ENCODE data around the gene CCDC197. TPM values are rescaled to one million over a fixed set of nuclear protein-coding genes. Genes with fewer than 3 reads are reported as not detected.

The CCDC197 gene
- total RNA-seq, 3 donors from 2014 or later = 0.35 TPM; not detected in 2

DNA sequence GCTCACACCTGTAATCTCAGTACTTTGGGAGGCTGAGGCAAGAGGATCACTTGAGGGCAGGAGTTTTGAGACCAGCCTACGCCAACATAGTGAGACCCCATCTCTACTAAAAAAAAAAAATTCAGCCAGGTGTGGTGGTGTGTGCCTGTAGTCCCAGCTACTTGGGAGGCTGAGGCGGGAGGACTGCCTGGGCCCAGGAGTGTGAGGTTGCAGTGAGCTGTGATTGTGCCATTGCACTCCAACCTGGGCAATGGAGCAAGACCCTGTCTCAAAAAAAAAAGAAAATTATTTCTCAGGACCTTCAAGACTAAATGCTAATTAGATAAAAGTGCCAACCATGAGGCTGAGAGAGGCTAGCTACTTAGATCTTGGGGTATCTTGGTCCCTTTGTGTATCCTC, 52.5 kb downstream of the CCDC197 start:
- H3K4me1 Mint-ChIP-seq (ENCODE audit: low read depth) = no peaks in the 10 kb centered on the region
- H3K4me3 Mint-ChIP-seq = no peak overlapping the region
- H3K9me3 Mint-ChIP-seq = no peaks in the 10 kb centered on the region
- ATAC-seq (no peak), DNase-seq (no peak)
- peaks cover 52% of the 10 kb centered on the region for H3K36me3 Mint-ChIP-seq (ENCODE audit: insufficient read depth)
- H3K27me3 Mint-ChIP-seq (ENCODE audit: low read depth) = no peaks in the 10 kb centered on the region

DNA sequence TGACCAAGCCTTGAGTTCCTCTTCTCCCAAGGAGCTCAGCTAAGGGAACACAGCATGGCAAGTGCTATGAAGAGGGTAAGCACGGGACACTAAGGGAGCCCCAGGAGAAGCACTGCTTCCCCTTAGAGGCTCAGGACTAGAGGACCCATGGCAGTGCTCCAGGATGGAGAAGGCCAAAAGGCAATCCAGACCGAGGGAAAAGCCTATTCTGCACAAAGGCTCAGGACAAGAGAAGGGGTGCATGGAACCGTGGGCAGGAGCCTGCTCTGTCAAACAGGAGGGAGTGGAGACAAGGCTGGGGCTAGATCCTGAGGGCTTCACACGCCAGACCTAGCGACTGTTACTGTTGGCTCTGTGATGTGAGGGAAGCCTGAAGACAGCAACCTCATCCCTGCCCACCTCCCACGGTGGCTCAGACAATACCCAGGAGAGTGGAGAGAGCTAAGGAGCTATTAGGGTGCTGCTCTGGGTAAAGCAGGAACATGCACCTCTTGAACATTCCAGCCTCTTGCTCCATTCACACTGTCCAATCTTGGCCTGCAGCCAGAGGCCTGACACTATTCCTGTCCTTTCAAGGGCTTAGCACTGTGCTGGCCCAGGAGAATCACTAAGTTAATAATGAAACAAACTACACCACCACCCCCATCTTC, 53.3 kb downstream of the CCDC197 start:
- H3K36me3 Mint-ChIP-seq (ENCODE audit: insufficient read depth) = peaks cover 56% of the 10 kb centered on the region
- no peak overlapping the region for H3K4me3 Mint-ChIP-seq
- H3K27me3 Mint-ChIP-seq (ENCODE audit: low read depth) = no peaks in the 10 kb centered on the region
- H3K9me3 Mint-ChIP-seq = no peaks in the 10 kb centered on the region
- ATAC-seq = no peak
- no peaks in the 10 kb centered on the region for H3K4me1 Mint-ChIP-seq (ENCODE audit: low read depth)
- DNase-seq = no peak

DNA sequence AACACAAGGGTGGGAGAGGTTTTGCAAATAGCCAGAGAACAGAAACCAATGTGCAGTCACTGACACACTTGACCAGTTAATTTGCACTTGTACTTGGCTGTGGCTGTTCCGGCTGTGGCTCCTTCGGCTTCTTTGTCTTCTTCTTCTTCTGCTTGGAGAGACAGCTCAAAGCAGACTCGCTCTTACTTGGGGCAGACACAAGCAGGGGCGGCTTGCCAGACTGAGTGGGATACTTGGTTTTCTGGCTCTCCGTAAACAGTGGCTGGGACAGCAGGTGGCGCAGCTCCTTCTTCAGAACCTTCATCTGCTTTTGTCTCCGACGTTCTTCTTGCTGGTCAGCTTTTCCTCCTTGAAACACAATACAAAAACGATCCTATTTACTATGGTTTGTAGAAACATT, 54.0 kb downstream of the CCDC197 start:
- ATAC-seq (no peak), DNase-seq (no peak)
- Mint-ChIP-seq H3K27me3 (ENCODE audit: low read depth) (no peaks in the 10 kb centered on the region), H3K9me3 (no peaks in the 10 kb centered on the region), H3K36me3 (ENCODE audit: insufficient read depth) (peaks cover 56% of the 10 kb centered on the region), H3K4me1 (ENCODE audit: low read depth) (peaks cover under 1% of the 10 kb centered on the region), H3K4me3 (peak overlapping the region; percentile 42)

DNA sequence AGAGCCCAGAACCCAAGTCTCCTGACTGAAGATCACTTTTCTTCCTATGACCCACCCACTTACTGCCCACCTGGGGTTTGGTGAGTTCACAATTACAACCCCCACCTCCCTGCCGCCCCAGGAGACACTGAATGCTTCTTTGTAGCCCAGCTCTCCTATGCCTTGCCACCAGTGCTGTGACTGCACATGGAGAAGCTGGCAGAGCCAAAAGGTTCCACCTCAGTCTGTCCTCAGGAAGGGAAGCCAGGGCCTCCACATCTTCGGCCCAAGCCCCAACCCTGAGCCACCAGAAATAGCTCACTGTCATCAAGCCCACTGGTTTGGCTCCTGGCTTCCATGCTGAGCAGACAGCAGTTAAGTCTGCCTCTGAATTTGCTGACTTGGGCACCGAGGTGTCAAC, 54.7 kb downstream of the CCDC197 start:
- Mint-ChIP-seq H3K9me3 (no peaks in the 10 kb centered on the region), H3K4me3 (no peak overlapping the region), H3K4me1 (ENCODE audit: low read depth) (peaks cover 7% of the 10 kb centered on the region), H3K36me3 (ENCODE audit: insufficient read depth) (peaks cover 63% of the 10 kb centered on the region), H3K27me3 (ENCODE audit: low read depth) (no peaks in the 10 kb centered on the region)
- DNase-seq (no peak), ATAC-seq (no peak)

GRCh38 chr14:94052199-94052598, 55.1 kb downstream of the CCDC197 start:
- no peak for ATAC-seq
- H3K36me3 Mint-ChIP-seq (ENCODE audit: insufficient read depth) = peaks cover 63% of the 10 kb centered on the region
- no peaks in the 10 kb centered on the region for H3K9me3 Mint-ChIP-seq

DNA sequence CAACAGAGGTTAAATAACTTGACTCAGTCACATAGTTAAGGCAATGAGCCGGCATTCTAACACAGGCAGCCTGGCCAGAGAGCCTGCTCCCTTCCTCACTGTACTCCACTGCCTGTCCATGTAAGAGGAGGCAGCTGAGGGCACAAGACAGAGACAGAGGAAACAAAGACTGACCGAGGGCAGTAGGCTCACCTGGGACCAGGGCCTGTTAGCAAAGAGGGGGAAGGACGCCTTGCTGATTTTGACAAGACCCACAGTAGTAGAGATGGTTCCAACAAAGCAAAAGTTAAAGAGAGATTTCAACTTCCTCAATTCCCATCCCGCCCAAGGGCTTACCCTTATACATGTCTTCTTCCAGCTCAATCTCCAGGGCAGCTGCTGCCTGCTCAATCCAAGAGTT, 55.6 kb downstream of the CCDC197 start:
- H3K9me3 Mint-ChIP-seq = no peaks in the 10 kb centered on the region
- H3K4me1 Mint-ChIP-seq (ENCODE audit: low read depth) = peaks cover 16% of the 10 kb centered on the region
- H3K27me3 Mint-ChIP-seq (ENCODE audit: low read depth) = no peaks in the 10 kb centered on the region
- ATAC-seq (no peak), DNase-seq (no peak)
- H3K4me3 Mint-ChIP-seq = no peak overlapping the region
- H3K36me3 Mint-ChIP-seq (ENCODE audit: insufficient read depth) = peaks cover 67% of the 10 kb centered on the region

More at GRCh38 chr14:94052199-94052598, 55.1 kb downstream of the CCDC197 start:
- no peaks in the 10 kb centered on the region for H3K27me3 Mint-ChIP-seq (ENCODE audit: low read depth)
- H3K4me3 Mint-ChIP-seq = no peak overlapping the region
- DNase-seq = no peak
- H3K4me1 Mint-ChIP-seq (ENCODE audit: low read depth) = peaks cover 11% of the 10 kb centered on the region

DNA sequence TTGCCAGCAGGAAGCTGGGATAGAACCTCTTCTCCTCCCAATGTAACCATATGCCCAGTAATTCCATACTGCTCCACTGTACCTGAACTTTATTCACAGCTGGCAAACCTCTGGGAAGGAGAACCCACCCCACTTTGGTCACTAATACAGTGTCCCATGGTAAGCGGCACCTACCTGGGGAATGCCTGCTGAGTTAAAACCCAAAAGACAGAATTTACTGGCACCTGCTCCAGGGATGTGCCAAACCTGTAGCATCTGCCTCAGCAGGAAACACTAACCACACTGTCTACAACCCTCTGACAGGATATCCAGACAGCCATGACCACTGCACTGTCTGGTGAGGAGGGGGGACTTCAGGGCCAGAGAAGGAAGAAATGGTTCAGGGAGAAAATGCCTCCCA, 57.3 kb downstream of the CCDC197 start:
- H3K4me3 Mint-ChIP-seq = no peak overlapping the region
- H3K4me1 Mint-ChIP-seq (ENCODE audit: low read depth) = peaks cover 32% of the 10 kb centered on the region
- H3K27me3 Mint-ChIP-seq (ENCODE audit: low read depth) = no peaks in the 10 kb centered on the region
- no peaks in the 10 kb centered on the region for H3K9me3 Mint-ChIP-seq
- H3K36me3 Mint-ChIP-seq (ENCODE audit: insufficient read depth) = peaks cover 71% of the 10 kb centered on the region
- no peak for ATAC-seq
- DNase-seq = no peak

GRCh38 chr14:94054936-94055335, 57.8 kb downstream of the CCDC197 start:
- Mint-ChIP-seq H3K9me3 (no peaks in the 10 kb centered on the region), H3K36me3 (ENCODE audit: insufficient read depth) (peaks cover 70% of the 10 kb centered on the region), H3K27me3 (ENCODE audit: low read depth) (no peaks in the 10 kb centered on the region), H3K4me1 (ENCODE audit: low read depth) (peaks cover 33% of the 10 kb centered on the region), H3K4me3 (no peak overlapping the region)
- DNase-seq (no peak), ATAC-seq (no peak)

DNA sequence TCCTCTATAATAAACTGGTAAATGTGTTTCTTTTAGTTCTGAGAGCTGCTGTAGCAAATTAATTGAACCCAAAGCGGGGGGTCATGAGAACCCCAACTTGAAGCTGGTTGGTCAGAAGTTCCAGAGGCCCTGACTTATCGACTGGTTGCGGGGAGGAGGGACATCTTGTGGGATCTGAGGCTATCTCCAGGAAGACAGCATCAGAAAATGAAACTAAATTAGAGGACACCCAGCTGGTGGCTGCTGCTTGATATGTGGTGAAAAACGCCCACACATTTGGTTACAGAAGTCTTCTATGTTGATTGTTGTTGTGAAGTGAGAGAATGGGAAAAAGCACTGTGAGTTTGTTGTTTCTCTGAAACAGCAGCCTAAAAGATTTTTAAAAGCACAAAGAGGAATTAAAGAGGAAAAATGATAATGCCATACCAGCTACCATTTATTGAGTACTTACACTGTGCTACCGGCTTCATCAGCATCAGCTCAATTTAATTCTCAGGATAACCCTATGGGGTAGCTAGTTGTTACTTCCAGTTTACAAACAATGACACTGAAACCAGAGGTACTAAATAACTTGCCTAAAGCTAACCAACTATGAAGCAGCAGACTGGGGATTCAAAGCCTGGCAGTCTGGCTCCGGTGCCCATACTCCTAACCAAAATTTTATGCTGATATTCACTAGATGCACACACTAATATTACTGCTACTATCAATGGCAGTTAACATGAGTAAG, 59.6 kb downstream of the CCDC197 start:
- DNase-seq = no peak
- H3K4me3 Mint-ChIP-seq = no peak overlapping the region
- no peaks in the 10 kb centered on the region for H3K9me3 Mint-ChIP-seq
- H3K36me3 Mint-ChIP-seq (ENCODE audit: insufficient read depth) = peaks cover 69% of the 10 kb centered on the region
- H3K27me3 Mint-ChIP-seq (ENCODE audit: low read depth) = no peaks in the 10 kb centered on the region
- peak; percentile 65 to 69 for ATAC-seq
- H3K4me1 Mint-ChIP-seq (ENCODE audit: low read depth) = peaks cover 46% of the 10 kb centered on the region

DNA sequence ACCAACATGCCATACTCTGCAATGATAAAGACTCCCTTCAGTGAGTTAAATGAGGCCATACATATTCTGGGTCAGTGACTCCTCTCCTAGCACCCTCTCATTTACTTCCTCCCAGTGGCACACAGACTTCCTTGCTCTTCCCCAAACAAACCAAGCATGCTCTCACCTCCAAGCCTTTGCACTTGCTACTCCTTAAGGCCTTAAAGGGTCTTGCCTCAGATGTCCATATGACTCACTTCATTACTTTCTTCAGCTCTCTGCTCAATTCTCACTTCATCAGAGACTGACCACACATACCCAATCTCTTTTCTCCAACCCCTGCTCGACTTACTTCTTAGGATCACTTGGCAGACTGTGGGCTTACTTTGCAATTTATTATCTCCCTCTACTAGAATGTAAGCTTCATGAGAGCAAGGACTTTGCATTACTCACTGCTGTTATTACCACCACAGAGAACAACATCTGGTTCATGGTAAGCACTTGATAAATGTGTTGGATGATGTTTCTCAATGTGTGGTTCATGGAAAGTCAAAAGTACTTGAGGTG, 61.1 kb downstream of the CCDC197 start:
- peaks cover 54% of the 10 kb centered on the region for H3K4me1 Mint-ChIP-seq (ENCODE audit: low read depth)
- no peak for DNase-seq
- no peaks in the 10 kb centered on the region for H3K9me3 Mint-ChIP-seq
- H3K4me3 Mint-ChIP-seq = no peak overlapping the region
- H3K27me3 Mint-ChIP-seq (ENCODE audit: low read depth) = no peaks in the 10 kb centered on the region
- ATAC-seq = no peak
- peaks cover 69% of the 10 kb centered on the region for H3K36me3 Mint-ChIP-seq (ENCODE audit: insufficient read depth)

Other genes starting within 250 kb of the CCDC197 start
- not detected for gene PRIMA1, start 208.8 kb upstream of the CCDC197 start, total RNA-seq
- gene FAM181A, start 70.0 kb upstream of the CCDC197 start, total RNA-seq = not detected
- gene ASB2, start 20.7 kb upstream of the CCDC197 start, total RNA-seq = 1 to 10 TPM; 8.2 to 9.9 (median 9.8) TPM
- gene OTUB2, start 29.0 kb downstream of the CCDC197 start, total RNA-seq = under 1 TPM; 0.50 to 0.54 (median 0.53) TPM
- 100 to 1,000 TPM; 287 to 321 (median 319) TPM for gene DDX24, start 83.9 kb downstream of the CCDC197 start, total RNA-seq
- gene IFI27L1, start 84.0 kb downstream of the CCDC197 start, total RNA-seq = 1 to 10 TPM; 8.9 to 9.5 (median 9.0) TPM
- gene IFI27, start 113.4 kb downstream of the CCDC197 start, total RNA-seq = 1 to 10 TPM; 1.3 to 1.7 (median 1.3) TPM
- gene IFI27L2, start 132.3 kb downstream of the CCDC197 start, total RNA-seq = 10 to 100 TPM; 19.3 to 26.4 (median 23.6) TPM
- 1 to 10 TPM; 2.0 to 4.2 (median 2.8) TPM for gene PPP4R4, start 177.0 kb downstream of the CCDC197 start, total RNA-seq

Data from activated T-cell treated with anti-CD3 and anti-CD28 coated beads, Interleukin-2, amount 50 U/mL, for 4 hours (primary cell).